SH-SY5Y (cell line): ENCODE measurements around the gene PDSS1.

Experiments
- GATA2 ChIP-seq: IDR thresholded peaks from 2 replicates; pipeline ENCODE4 v1.6.1; 2011; ENCODE audit warnings: mild to moderate bottlenecking, low read depth, low read length
- GATA3 ChIP-seq: IDR thresholded peaks from 2 replicates; pipeline ENCODE4 v1.6.1; 2011; ENCODE audit warnings: low read depth, mild to moderate bottlenecking, low read length, moderate library complexity

- TF ChIP-seq GATA3: no peak
- TF ChIP-seq GATA2: no peak
Measured at GRCh38 chr10:26780793-26781601, 83.5 kb downstream of the PDSS1 start.
